Activated T-helper 1 cell treated with anti-CD3 and anti-CD28 coated beads, Interleukin-12 subunit alpha, Interleukin-12 subunit beta, Interleukin-2, Interleukin-4 antibody, amounts not matched to agents 30 ng/mL and 10 ng/mL and 1 ng/mL, durations not matched to agents 14 hours and 24 hours and 36 hours (primary cell): Measurements from ENCODE around the gene C1QTNF3. TPM values are rescaled to one million over a fixed set of nuclear protein-coding genes. Genes with fewer than 3 reads are reported as not detected.
"Not testable (repeated sequence)": the region's sequence is repeated elsewhere in the genome, so short reads cannot be mapped to it uniquely, and the experiment has no call there.

Experiments
- DNase-seq: peaks from one replicate; pipeline ENCODE4 v3.0.0; 2021; ENCODE audit warnings: low spot score
- H3K27ac Mint-ChIP-seq: one replicate; pipeline ENCODE4 v1.8.0; 2021; ENCODE audit warnings: mild to moderate bottlenecking, mixed read lengths
- H3K27me3 Mint-ChIP-seq: one replicate; pipeline ENCODE4 v1.8.0; 2022; ENCODE audit warnings: mild to moderate bottlenecking, moderate library complexity, mixed read lengths; ENCODE audit not compliant: insufficient read depth
- H3K36me3 Mint-ChIP-seq: one replicate; pipeline ENCODE4 v1.8.0; 2021; ENCODE audit warnings: low read depth, mixed read lengths
- H3K4me1 Mint-ChIP-seq: one replicate; pipeline ENCODE4 v1.8.0; 2021; ENCODE audit warnings: low read depth, mixed read lengths
- H3K4me3 Mint-ChIP-seq: one replicate; pipeline ENCODE4 v1.8.0; 2021; ENCODE audit warnings: mild to moderate bottlenecking, moderate library complexity, mixed read lengths
- H3K9me3 Mint-ChIP-seq: one replicate; pipeline ENCODE4 v1.8.0; 2021; ENCODE audit warnings: mixed read lengths
- intact Hi-C: fragments of 100-400 bp; cut with micrococcal nuclease; formaldehyde crosslinking; loops from one replicate; pipeline ENCODE4 v1.15.1; 2024
- total RNA-seq: library from RNA; stranded (reverse); gene quantifications from 2 replicates; pipeline ENCODE4 v1.2.3, GENCODE V29; 2022

C1QTNF3 gene
- total RNA-seq, 1 donor from 2014 or later = 1.8 TPM

GRCh38 chr5:34011536-34011935 lies 31.5 kb downstream of the C1QTNF3 start:
- intact Hi-C loops = no loop called here
- no peak overlapping the region for H3K4me3 Mint-ChIP-seq
- no peak for DNase-seq
- peaks cover 11% of the 10 kb centered on the region for H3K9me3 Mint-ChIP-seq
- peaks cover 4% of the 10 kb centered on the region for H3K36me3 Mint-ChIP-seq
- H3K27me3 Mint-ChIP-seq = no peaks in the 10 kb centered on the region
- no peak overlapping the region for H3K27ac Mint-ChIP-seq
- peaks cover 34% of the 10 kb centered on the region for H3K4me1 Mint-ChIP-seq

GRCh38 chr5:34010146-34010545 lies 32.9 kb downstream of the C1QTNF3 start:
- DNase-seq, H3K27ac Mint-ChIP-seq, H3K36me3 Mint-ChIP-seq, H3K27me3 Mint-ChIP-seq, H3K4me3 Mint-ChIP-seq, intact Hi-C loops: not testable (repeated sequence)
- Mint-ChIP-seq H3K4me1 (peaks cover 32% of the 10 kb centered on the region), H3K9me3 (peaks cover 11% of the 10 kb centered on the region)

DNA sequence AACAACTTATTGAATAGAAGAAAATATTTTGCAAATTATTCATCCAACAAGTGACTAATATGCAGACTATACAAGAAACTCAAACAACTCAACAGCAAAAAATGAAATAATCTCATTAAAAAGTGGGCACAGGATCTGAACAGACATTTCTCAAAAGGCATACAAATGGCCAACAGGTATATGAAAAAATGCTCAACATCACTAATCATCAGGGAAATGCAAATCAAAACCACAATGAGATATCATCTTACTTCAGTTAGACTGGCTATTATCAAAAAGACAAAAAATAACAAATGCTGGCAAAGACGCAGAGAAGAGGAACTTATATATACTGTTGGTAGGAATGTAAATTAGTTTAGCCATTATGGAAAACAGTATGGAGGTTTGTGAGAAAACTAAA lies 33.4 kb downstream of the C1QTNF3 start:
- H3K4me3 Mint-ChIP-seq = peak overlapping the region; percentile 7
- no peak for DNase-seq
- H3K9me3 Mint-ChIP-seq = peaks cover 11% of the 10 kb centered on the region
- H3K27me3 Mint-ChIP-seq = no peaks in the 10 kb centered on the region
- intact Hi-C loops = loop anchor here (5.0 kb wide), 4 partner anchors 148 to 1422 kb away; partner anchors contain the start of genes DNAJC21, SUB1 and TTC23L
- no peak overlapping the region for H3K27ac Mint-ChIP-seq
- peaks cover 4% of the 10 kb centered on the region for H3K36me3 Mint-ChIP-seq
- H3K4me1 Mint-ChIP-seq = peaks cover 33% of the 10 kb centered on the region

DNA sequence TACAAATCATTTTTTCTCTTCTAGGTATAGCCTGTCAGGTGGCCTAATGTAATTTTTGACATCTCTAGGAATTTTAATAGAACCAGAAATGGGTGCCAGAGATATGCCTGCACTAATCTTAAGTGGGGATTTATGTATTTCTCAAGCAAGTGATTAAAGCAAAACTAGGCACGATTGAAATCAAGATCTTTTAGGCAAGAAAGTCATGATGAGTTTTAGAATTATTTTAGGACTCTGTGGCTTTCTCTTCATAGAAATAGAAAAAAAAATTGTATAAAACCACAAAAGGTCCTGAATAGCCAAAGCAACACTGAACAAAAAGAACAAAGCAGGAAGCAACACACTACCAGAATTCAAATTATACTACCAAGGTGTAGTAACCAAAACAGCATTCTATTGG lies 34.2 kb downstream of the C1QTNF3 start:
- H3K9me3 Mint-ChIP-seq = peaks cover 8% of the 10 kb centered on the region
- no peak for DNase-seq
- intact Hi-C loops = loop anchor here (1.0 to 5.0 kb wide), 6 partner anchors 12 to 1422 kb away; partner anchors contain the start of genes DNAJC21, SUB1, TARS1 and TTC23L
- H3K4me1 Mint-ChIP-seq = peaks cover 33% of the 10 kb centered on the region
- H3K27me3 Mint-ChIP-seq = no peaks in the 10 kb centered on the region
- H3K36me3 Mint-ChIP-seq = peaks cover 7% of the 10 kb centered on the region
- peak overlapping the region; percentile 85 for H3K4me3 Mint-ChIP-seq
- peak overlapping the region; percentile 79 for H3K27ac Mint-ChIP-seq

GRCh38 chr5:34007621-34008600 lies 35.1 kb downstream of the C1QTNF3 start, which contains the start of gene AMACR:
Gene AMACR (minus strand): TSS chr5:34008050. CDS start chr5:34008019, 31 bp downstream.
- peak within 1 kb of the TSS; percentile 79 for H3K27ac Mint-ChIP-seq
- H3K36me3 Mint-ChIP-seq = peaks cover 11% of the 10 kb centered on the region
- intact Hi-C loops = loop anchor here (1.0 to 5.0 kb wide), 7 partner anchors 11 to 1421 kb away; partner anchors contain the start of genes DNAJC21, SUB1, TARS1 and TTC23L
- peak; percentile 87 for DNase-seq
- H3K4me3 Mint-ChIP-seq = peak within 1 kb of the TSS; percentile 85
- H3K4me1 Mint-ChIP-seq = peaks cover 33% of the 10 kb centered on the region
- H3K9me3 Mint-ChIP-seq = no peaks in the 10 kb centered on the region
- no peaks in the 10 kb centered on the region for H3K27me3 Mint-ChIP-seq

- H3K4me1 Mint-ChIP-seq = peaks cover 36% of the 10 kb centered on the region
- intact Hi-C loops = loop anchor here (1.0 to 5.0 kb wide), 5 partner anchors 10 to 1420 kb away; partner anchors contain the start of genes DNAJC21, SUB1 and TTC23L
- no peaks in the 10 kb centered on the region for H3K9me3 Mint-ChIP-seq
- peaks cover 15% of the 10 kb centered on the region for H3K36me3 Mint-ChIP-seq
- H3K4me3 Mint-ChIP-seq = peak overlapping the region; percentile 85
- H3K27ac Mint-ChIP-seq = peak overlapping the region; percentile 79
- H3K27me3 Mint-ChIP-seq = no peaks in the 10 kb centered on the region
- DNase-seq = no peak
Observed at GRCh38 chr5:34007201-34007620, 35.8 kb downstream of the C1QTNF3 start.

GRCh38 chr5:34005681-34006080 lies 37.3 kb downstream of the C1QTNF3 start:
- Mint-ChIP-seq H3K27ac (no peak overlapping the region), H3K36me3 (peaks cover 15% of the 10 kb centered on the region), H3K9me3 (no peaks in the 10 kb centered on the region), H3K4me1 (peaks cover 33% of the 10 kb centered on the region), H3K27me3 (no peaks in the 10 kb centered on the region), H3K4me3 (no peak overlapping the region)
- DNase-seq = no peak
- intact Hi-C loops = loop anchor here (5.0 kb wide), 4 partner anchors 152 to 1418 kb away; partner anchors contain the start of genes DNAJC21, SUB1 and TTC23L

DNA sequence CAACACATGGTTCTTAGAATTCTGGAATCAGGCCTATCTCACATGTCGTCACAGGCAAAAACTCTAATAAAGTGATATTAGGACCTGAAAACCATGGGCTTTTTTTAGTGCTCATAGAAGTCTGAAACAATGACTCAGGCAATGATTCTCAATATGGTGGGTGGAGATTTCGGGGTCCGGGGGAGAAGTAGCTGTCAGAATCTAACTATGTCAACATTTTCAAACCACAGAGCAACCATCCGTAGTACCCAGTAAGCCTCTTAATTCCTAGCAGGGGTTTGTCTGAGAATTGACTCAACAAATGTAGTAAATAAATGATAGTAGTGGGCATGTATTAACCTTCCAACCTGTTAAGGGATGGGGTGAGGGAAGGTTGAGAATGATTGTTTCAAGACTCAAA lies 37.8 kb downstream of the C1QTNF3 start:
- H3K9me3 Mint-ChIP-seq = no peaks in the 10 kb centered on the region
- intact Hi-C loops = loop anchor here (5.0 kb wide), 4 partner anchors 152 to 1418 kb away; partner anchors contain the start of genes DNAJC21, SUB1 and TTC23L
- H3K4me3 Mint-ChIP-seq = no peak overlapping the region
- DNase-seq = no peak
- peaks cover 33% of the 10 kb centered on the region for H3K4me1 Mint-ChIP-seq
- H3K36me3 Mint-ChIP-seq = peaks cover 15% of the 10 kb centered on the region
- no peaks in the 10 kb centered on the region for H3K27me3 Mint-ChIP-seq
- no peak overlapping the region for H3K27ac Mint-ChIP-seq

DNA sequence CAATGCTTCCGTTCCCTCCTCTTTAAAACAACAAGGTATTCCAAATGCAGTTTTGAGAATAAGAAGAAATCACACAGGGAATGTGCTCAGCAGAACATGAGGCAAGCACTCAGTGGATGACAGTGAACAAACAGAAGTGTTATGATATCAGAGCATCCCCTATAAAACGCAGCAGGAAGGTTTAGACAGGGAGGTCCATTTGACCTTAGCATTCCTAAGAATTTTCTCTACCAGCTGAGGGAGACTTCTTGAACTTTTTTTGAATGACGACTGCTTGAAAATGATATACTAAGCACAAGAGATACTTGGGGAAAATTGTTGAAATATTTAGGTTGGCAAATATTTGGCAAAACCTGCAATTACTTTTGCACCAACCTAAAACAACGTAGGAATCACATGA lies 39.1 kb downstream of the C1QTNF3 start:
- no peak overlapping the region for H3K27ac Mint-ChIP-seq
- intact Hi-C loops = no loop called here
- H3K4me3 Mint-ChIP-seq = no peak overlapping the region
- H3K36me3 Mint-ChIP-seq = peaks cover 15% of the 10 kb centered on the region
- no peaks in the 10 kb centered on the region for H3K27me3 Mint-ChIP-seq
- no peaks in the 10 kb centered on the region for H3K9me3 Mint-ChIP-seq
- H3K4me1 Mint-ChIP-seq = peaks cover 30% of the 10 kb centered on the region
- DNase-seq = no peak

DNA sequence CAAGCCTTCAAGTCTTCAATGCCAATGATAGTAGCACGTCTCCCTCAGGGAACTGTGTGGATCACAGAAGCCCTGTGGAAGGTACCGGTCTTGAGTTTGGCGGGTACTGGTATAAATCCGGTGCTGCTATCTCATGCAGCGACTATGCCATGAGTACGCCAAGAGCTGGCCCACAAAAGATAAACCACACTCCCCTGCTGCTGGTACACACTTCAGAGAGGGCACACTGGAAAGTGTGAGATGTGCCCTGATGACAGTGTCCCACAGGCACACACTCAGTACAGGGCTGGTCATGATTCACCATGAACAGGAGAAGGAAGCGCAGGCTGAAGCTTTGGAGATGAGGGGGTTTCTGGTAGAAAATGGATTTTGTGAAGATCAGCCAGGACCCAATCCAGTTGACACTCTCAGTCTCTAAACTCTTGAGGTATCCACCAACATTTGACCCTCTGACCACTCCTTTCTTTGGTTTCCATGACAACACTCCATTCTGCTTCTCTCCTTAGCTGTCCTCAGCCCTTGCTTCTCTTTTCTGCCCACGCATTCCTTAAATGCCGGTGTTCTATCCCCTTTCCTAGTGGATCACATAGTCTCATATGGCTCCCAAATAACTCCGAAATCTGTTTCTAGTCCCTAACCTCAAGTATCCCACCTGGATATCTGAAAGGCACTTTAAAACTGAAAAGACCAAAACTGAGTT lies 40.2 kb downstream of the C1QTNF3 start:
- DNase-seq = no peak
- Mint-ChIP-seq H3K4me3 (no peak overlapping the region), H3K9me3 (no peaks in the 10 kb centered on the region), H3K36me3 (peaks cover 17% of the 10 kb centered on the region), H3K27me3 (no peaks in the 10 kb centered on the region), H3K27ac (no peak overlapping the region), H3K4me1 (peaks cover 21% of the 10 kb centered on the region)
- intact Hi-C loops = no loop called here

GRCh38 chr5:34001241-34001841 lies 41.7 kb downstream of the C1QTNF3 start:
- intact Hi-C loops = no loop called here
- H3K27me3 Mint-ChIP-seq = no peaks in the 10 kb centered on the region

GRCh38 chr5:33999978-34000377 lies 43.0 kb downstream of the C1QTNF3 start:
- no peak for DNase-seq
- peaks cover 21% of the 10 kb centered on the region for H3K36me3 Mint-ChIP-seq
- no peak overlapping the region for H3K4me3 Mint-ChIP-seq
- H3K27me3 Mint-ChIP-seq = no peaks in the 10 kb centered on the region
- no peak overlapping the region for H3K27ac Mint-ChIP-seq
- H3K9me3 Mint-ChIP-seq = no peaks in the 10 kb centered on the region
- peaks cover 24% of the 10 kb centered on the region for H3K4me1 Mint-ChIP-seq
- intact Hi-C loops = no loop called here

More at GRCh38 chr5:34001241-34001841, 41.7 kb downstream of the C1QTNF3 start:
- Mint-ChIP-seq H3K4me3 (no peak overlapping the region), H3K36me3 (peaks cover 17% of the 10 kb centered on the region), H3K27ac (no peak overlapping the region), H3K9me3 (no peaks in the 10 kb centered on the region), H3K4me1 (peaks cover 18% of the 10 kb centered on the region)
- DNase-seq = no peak
